NCI-H2081 treated with DMSO at 0.1 percent for 48 hours (cell line): ENCODE results near the gene TARM1.

ENCODE experiments used
- DNase-seq: peaks from one replicate; lab custom pipeline; 2025; lab: John Stamatoyannopoulos, UW

Gene TARM1

GRCh38 chr19:54030895-54031586, 50.1 kb downstream of the TARM1 start:
- DNase-seq: no peak

- DNase-seq: no peak
Observed at GRCh38 chr19:54029930-54030490, 51.2 kb downstream of the TARM1 start.

DNA sequence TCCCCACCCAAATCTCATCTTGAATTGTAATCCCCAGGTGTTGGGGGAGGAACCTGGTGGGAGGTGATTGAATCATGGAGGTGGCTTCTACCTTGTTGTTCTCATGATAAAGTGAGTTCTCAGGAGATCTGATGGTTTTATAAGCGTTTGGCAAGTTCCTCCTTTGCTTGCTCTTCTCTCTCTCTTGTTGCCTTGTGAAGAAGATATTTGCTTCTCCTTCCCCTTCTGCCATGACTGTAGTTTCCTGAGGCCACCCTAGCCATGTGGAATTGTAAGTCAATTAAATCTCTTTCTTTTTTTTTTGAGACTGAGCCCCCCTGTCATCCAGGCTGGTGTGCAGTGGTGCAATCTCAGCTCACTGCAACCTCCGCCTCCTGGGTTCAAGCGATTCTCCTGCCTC, 51.9 kb downstream of the TARM1 start:
- DNase-seq: no peak

GRCh38 chr19:54026656-54027055, 54.5 kb downstream of the TARM1 start:
- DNase-seq: no peak

GRCh38 chr19:54024660-54025059, 56.5 kb downstream of the TARM1 start:
- DNase-seq: no peak

- DNase-seq: no peak
Observed at GRCh38 chr19:54023191-54023590, 58.0 kb downstream of the TARM1 start.

DNA sequence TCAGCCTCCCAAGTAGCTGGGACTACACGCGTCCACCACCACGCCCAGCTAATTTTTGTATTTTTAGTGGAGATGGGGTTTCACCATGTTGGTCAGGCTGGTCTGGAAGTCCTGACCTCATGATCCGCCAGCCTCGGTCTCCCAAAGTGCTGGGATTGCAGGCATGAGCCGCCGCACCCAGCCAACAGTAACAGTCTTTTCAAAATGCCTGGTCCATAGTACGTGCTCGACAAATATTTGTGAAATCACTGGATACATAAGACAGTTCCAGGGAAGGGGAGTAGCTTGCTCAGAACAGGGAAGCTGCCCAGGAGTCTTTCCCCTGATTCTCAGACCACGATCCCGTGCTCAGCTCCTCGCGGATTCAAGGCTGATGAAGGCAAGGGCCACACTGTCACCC, 59.2 kb downstream of the TARM1 start:
- DNase-seq: no peak

DNA sequence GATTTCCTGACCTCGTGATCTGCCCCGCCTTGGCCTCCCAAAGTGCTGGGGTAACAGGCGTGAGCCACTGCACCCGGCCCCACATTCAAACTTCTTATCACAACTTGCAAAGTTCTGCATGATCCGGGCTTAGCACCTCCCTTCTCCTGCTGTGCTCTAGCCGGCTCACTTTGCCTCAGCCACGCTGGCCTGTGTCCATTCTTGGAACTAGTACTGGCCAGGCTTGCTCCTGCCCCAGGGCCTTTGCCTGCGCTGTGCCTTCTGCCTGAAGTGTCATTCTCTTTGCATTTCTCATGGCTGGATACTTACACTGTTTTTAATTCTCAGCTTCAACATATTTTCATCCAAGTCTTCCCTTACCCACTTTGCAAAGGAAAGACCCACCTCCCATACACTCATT, 59.8 kb downstream of the TARM1 start:
- no peak for DNase-seq
